HG03575 (cell line): ENCODE measurements around the gene ADAM19.

Experiments used
- ATAC-seq: cut with Tn5 transposase; IDR thresholded peaks from one replicate; pipeline ENCODE4 v1.9.1; 2021; ENCODE audit not compliant: unreplicated experiment, insufficient number of reproducible peaks, low FRiP score; ENCODE audit errors: extremely low read depth

Gene ADAM19

GRCh38 chr5:157568222-157568621 is 7.4 kb downstream of the ADAM19 start:
- no peak for ATAC-seq

DNA sequence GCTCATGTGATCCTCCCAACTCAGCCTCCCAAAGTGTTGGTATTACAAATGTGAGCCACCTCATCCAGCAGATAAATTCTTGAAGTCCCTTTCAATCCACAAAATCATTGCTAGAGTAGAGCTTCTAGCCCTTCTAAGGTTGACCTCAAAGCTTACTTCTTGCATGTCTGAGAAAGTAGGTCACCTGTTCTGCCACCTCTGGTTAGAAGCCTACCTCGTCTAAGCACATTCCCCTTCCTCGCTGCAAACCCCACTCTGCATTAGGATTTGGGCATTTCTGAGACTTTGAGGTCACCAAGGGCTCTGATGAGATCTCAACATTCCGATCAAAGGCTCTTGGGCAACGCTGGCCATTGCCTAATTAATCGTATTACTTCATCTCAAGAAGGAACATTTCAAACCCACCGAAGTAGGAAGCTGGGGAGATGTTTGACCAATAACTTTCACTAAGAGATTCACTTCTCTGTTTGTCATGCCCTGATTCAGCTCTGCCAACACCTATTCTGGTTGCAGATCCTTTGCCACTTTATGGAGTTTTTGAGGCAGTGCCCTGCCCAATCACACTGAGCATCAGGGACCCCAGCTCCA is 8.6 kb downstream of the ADAM19 start:
- ATAC-seq = no peak

- ATAC-seq = no peak
Observed at GRCh38 chr5:157563929-157564716, 11.5 kb downstream of the ADAM19 start.

DNA sequence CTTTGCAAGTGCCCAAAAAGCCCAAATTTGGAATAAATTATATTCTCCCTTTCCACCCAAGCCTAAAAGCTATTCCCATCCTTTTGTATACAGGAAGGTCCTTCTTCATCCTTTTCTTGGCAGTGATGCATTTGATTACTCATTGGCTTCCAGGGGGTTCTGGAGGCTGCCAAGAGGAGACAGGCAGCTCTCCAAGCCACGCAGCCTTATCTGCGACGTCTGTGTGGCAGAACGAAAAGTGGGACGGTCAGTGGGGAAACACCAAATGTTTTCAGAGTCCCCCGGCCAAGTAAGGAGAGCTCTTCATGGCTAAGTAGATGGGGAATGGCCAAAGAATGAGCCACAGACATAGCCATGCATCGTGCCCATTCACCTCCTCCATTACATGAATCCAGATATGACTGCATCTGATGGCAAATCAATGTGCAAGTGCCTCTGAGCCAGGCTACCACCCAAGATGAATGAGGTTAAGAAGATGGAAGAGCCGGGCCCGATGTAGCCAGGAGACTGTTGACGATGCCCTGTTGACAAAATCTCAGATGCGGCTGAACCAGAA is 12.1 kb downstream of the ADAM19 start:
- no peak for ATAC-seq

DNA sequence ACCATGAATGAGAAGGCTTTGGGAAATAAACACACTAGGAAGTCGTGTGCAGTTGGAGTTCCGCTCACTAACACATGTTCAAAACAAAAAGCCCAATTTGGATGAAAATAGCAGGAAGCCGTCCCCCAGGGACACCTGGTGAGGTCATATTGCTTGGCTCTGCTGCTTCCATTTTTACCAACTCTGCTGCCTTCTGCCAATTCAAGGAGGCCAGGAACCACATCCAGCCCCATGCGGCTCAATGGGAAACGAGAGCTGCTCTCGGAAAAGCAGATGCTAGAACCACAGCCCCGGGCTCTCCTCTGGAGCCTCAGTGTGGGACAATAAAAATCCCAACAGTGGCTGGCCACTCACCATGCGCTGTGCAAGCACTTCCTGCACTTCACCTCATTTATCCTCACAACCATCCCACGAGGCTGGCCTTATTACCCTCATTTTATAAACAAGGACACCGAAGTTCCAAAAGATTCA is 13.4 kb downstream of the ADAM19 start:
- ATAC-seq = no peak

DNA sequence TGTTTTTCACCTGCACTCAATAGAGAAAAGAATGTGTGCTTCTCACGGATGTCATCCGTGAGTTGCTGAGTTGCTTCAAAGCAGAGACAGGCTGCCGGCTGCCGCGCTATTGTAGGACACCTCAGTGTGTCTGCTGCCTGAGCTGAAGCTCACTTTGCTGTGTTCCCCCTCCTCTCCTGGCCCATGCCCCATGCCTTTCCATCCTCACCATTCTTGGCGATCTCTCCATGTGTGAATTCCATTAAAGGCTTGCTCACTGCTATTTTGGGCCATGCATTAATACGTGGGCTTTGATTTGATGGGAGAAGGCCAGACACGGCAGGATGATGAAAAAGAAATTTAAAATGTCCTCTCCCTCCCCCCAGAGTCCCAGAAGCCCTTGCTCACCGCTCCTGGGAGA is 14.5 kb downstream of the ADAM19 start:
- ATAC-seq = no peak

DNA sequence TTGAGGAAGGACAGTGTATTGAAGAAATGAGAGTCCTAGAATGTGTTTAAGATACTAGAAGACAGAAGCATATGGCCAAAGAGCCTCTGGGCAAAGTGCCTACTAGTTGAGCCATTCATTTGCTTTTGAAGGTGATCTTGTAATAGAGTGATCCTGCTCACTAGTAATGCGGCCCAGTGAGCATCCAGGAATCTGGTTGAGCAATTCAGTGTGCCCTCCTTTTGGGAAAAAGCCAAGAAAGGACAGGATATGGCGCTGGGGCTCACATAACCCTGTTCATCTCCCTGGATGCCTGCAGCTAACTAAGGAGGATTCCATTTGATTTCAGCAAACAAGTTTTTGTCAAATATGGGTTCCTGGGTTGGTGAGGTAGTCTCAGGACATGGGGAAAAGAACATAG is 16.3 kb downstream of the ADAM19 start:
- ATAC-seq = no peak

DNA sequence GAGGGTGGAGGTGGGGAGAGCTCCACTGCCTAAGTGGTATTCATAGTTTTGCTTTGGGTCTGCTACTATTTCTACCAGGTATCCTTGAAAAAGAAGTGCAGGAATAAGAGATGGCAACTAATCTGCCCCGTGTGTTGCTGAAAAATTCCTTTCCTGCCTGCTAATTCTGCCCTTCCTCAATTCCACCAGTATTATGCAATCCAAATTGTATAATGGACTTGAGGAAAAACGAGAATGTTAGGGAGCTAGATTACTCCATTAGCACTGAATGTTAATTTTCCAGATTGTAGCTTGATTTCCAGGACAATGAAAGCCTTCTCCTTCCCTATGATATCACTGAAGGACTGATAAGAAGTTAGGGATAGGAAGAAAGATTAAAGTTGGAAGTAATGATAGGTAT is 16.9 kb downstream of the ADAM19 start:
- no peak for ATAC-seq

GRCh38 chr5:157558041-157558595 is 17.5 kb downstream of the ADAM19 start:
- ATAC-seq = no peak

DNA sequence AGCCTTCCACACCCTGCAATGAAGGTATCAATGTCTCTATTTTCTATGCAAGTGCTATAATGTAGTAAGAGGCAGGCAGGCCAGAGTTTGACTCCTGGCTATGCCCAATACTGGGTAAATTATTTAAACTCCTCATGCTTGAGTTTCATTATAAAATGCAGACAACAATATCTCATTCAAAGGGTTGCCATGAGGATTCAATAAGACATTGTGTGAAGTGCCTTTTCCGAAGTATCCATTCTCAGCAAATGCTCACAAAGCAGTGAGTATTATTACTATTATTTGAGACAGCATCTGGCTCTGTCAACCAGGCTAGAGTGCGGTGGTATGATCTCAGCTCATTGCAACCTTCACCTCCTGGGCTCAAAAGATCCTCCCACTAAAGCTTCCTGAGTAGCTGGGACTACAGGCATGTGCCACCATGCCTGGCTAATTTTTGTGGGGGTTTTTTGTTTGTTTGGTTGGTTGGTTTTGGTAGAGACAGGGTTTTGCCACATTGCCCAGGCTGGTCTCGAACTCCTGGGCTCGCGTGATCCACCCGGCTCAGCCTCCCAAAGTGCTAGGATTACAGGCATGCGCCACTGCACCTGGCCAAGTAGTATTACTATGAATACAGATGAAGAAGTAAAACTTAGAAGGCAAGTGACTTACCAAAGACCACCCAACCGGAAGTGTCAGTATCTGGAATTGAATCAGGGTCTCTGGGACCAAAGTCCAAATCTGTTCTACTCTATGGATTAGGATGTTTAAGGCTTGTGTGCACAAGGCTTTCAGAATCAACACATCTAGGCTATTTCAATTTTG is 18.8 kb downstream of the ADAM19 start:
- no peak for ATAC-seq

DNA sequence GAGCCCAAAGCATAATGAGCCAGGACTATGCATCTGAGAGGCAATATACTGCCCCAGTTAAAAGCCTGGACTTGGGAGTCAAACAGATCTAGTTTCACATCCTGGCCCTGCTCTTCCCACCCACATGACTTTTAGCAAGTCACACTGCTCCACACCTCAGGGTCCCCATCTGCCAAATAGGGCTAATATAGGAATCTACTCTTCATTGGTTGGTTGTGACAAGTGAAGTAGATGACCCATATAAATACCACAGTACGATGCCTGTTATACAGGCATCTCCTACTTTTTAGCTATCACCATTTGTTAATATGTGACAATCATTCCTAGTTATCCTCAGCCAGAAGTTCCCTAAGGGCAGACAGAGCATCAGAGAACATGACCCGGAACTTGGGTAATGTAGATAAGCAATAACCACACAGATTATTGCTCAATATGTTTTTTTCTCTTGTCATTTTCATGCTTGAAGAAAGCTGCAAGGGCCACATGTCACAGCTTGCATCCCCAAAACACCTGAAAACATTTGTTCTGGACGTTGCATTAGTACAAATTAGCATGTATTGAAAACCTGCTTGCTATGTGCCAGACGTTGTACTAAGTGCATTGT is 20.4 kb downstream of the ADAM19 start:
- no peak for ATAC-seq

GRCh38 chr5:157554179-157555036 is 21.2 kb downstream of the ADAM19 start:
- ATAC-seq = no peak

- no peak for ATAC-seq
Observed at GRCh38 chr5:157552650-157553049, 22.9 kb downstream of the ADAM19 start.

- no peak for ATAC-seq
Observed at GRCh38 chr5:157550663-157551062, 24.9 kb downstream of the ADAM19 start.

GRCh38 chr5:157549954-157550549 is 25.5 kb downstream of the ADAM19 start:
- ATAC-seq = no peak

DNA sequence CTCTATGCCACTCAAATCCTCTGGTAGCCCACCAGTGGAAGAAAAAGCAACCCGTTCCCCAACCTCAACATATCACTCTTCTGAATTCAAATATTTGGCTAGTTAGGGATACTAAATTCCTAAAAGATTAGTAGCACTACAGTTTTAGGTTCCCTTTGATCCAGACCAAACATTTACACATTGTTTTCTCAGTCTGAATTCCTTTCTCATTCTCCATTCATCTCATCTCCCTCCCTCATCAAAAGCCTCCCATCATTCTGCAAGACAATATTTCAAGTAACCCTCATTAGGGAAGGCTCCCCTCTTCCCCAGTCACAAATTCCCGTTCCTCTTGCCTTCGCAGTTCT is 26.3 kb downstream of the ADAM19 start:
- no peak for ATAC-seq

- no peak for ATAC-seq
Observed at GRCh38 chr5:157548513-157549282, 26.9 kb downstream of the ADAM19 start.
